GM21423 (cell line): Measurements from ENCODE around the gene RNF215.
A peak's percentile ranks its signal among the peaks of the same experiment; 100 is the strongest.

Experiments used
- ATAC-seq: cut with Tn5 transposase; IDR thresholded peaks from one replicate; pipeline ENCODE4 v1.9.1; 2021; ENCODE audit warnings: mild to moderate bottlenecking, moderate library complexity; ENCODE audit not compliant: unreplicated experiment

The RNF215 gene

DNA sequence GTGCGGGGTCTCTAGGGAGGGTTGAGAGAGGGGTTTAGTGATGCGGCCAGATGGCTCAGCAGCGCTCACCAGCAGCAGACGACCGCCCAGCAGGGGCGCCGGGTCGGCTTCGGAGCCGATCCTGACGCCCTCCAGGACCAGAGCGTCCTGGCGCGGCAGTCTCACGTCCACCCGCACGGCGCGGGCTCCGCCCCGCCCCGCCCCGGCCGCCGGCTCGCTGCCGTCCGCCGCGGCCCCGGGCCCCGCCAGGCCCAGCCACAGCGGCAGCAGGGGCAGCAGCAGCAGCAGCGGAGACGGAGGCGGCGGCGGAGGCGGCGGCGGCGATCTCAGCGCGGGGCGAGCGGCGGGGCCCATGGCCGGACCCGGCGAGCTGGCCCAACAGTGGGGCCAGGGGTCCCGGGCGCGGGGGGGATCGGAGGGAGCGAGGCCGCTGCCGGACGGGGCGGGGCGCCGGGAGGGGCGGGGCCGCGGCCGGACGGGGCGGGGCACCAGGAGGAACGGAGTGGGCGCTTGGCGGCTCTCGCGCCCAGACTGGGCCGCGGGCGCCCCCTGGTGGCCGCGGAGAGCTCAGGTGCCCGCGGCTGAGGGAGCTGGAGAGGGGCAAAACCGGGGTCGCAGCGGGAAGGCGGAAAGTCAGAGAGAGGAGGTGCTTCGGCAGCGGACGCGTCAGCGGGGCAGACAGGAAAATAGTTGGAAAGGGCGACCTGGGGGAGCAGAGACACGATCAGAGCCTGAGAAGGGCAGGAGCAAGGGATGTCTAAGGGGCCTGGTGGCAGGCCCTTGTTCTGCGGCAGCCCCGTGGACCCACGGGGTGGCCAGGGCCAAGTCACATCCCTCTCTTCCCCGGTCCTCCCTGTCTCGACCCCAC lies at the start of gene RNF215:
RNF215 (minus strand) TSS at position 452 of the 868 bp plus-strand sequence; CDS start at position 354, 98 bp downstream.
- peak; percentile 67 for ATAC-seq

DNA sequence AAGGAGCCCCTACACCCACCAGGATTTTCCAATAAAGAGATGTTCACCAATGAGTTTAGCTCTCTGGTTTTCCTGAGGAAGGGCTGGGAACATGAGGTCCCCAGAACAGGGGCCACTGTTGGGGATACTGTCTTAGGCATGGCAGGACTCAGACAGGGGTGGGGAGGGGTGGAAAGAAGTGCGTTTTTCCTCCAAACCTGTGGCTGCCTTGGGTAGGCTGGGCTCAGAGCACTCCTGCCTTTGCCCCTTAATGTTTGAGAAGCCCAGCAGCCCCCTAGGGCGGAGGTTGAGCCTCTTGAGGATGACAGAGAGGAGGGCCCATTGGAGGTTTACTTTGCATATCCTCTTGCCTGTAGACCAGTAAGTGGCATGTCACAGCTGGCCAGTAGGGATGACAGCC lies 49.0 kb upstream of the RNF215 start:
- ATAC-seq, result no peak

DNA sequence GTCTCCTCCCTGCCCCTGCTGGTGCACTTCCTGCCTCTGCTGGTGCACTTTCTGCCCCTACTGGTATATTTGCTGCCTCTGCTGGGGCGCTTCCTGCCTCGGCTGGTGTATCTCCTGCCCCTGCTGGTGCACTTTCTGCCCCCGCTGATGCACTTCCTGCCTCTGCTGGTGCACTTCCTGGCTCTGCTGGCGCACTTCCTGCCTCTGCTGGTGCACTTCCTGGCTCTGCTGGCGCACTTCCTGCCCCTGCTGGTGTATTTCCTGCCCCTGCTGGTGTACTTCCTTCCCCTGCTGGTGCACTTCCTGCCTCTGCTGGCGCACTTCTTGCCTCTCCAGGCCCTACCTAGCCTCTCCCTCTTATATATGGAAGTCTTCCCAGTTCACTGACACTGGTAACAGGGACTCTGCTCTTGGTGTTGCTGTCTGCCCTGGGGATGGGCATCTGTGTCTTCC lies 48.5 kb upstream of the RNF215 start:
- no peak for ATAC-seq

- ATAC-seq, result no peak
These were observed 47.6 kb upstream of the RNF215 start for GRCh38 chr22:30434843-30435242.

DNA sequence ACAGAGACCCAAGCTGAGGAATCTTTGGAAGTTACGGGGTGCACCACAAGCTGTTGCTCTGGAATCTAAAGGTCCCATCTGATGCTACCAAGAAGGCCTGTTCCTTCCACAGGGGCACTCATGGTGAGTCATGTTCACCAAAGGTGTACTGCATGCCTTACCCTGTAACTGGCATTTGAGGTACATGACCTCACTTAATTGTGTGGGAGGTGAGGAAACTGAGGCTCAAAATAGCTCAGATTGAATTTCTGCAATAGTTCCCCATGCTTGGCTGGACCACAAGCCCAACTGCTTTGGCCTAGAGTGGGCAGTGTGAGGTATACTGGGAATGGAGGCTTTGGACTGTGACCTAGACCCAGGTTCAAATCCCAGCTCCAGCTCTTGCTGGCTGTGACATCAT lies 46.6 kb upstream of the RNF215 start:
- ATAC-seq, result no peak

GRCh38 chr22:30433227-30433626 lies 46.0 kb upstream of the RNF215 start:
- no peak for ATAC-seq

GRCh38 chr22:30432520-30432919 lies 45.3 kb upstream of the RNF215 start:
- ATAC-seq, result no peak

DNA sequence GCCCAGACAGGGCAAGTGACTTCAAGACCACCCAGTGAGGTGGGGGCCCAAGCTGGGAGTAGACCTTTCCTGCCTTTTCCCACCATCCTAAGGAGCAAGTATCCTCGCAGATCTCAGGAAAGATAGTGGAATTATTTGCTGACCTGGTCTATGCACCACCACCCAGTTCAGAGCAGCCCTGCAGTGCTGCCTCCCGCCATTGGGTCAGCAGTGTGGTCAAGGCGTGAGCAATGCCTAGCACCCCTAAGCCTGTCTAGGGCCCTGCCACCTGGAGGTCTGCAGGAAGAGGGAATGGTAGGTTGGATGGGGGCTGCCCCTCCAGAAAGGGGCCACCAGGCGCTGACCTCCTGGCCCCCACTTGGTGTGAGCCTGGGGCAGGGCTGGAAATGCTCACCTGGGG lies 44.9 kb upstream of the RNF215 start:
- ATAC-seq, result no peak

DNA sequence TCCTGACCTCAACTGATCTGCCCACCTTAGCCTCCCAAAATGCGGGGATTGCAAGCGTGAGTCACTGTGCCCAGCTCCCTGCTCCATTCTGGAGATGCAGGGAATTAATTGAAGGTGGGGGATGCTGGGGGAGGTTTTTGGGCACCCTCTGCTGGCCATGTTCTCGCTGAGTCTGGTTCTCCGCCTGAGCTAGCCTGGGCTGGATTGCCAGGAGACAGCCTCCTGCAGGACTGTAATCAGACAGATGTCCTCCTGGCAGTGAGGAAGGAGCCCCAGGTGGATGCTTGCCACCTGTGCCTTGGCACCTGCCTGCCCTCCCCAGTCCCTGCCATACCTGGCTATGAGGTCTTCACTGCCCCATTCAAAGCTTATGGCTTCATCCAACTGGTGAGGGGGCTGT lies 43.7 kb upstream of the RNF215 start:
- ATAC-seq, result no peak

DNA sequence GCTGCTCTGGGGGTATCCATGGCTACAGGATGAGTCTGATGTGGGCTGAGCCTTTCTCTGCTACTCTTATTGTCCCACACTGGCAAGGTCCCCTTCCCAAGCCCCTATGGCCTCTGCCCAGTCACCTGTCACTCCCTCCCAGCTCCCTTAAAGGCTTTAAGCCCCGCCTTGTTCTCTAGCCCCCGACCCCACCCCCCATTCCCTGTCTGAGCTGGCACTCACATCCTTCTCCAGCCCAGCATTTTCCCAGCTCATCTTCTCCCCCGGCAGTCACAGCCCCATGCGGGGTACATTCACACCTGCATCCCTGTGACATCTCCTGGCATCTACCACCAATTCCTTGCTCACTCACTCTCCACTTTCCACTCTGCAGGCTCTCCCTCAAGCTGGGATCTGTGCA lies 42.7 kb upstream of the RNF215 start:
- no peak for ATAC-seq

DNA sequence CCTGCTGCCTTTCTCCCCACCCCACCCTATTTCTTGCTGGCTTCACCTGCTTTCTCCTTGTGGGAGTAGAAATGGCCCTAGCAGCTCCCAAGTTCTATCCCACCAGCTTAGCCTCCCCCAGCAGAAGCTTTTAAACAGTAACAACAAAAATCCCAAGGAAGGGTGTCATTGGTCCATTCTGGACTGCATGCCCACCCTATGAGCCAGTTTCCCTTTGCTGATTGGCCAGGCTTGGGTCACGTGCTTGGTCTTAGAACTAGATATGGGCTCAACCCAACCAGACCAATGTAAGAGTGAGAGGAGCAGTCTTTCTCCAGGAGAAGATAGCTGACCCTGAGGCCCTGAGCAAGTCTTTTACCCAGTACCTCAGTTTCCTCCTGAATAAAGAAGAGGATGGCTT lies 40.7 kb upstream of the RNF215 start:
- ATAC-seq, result no peak

DNA sequence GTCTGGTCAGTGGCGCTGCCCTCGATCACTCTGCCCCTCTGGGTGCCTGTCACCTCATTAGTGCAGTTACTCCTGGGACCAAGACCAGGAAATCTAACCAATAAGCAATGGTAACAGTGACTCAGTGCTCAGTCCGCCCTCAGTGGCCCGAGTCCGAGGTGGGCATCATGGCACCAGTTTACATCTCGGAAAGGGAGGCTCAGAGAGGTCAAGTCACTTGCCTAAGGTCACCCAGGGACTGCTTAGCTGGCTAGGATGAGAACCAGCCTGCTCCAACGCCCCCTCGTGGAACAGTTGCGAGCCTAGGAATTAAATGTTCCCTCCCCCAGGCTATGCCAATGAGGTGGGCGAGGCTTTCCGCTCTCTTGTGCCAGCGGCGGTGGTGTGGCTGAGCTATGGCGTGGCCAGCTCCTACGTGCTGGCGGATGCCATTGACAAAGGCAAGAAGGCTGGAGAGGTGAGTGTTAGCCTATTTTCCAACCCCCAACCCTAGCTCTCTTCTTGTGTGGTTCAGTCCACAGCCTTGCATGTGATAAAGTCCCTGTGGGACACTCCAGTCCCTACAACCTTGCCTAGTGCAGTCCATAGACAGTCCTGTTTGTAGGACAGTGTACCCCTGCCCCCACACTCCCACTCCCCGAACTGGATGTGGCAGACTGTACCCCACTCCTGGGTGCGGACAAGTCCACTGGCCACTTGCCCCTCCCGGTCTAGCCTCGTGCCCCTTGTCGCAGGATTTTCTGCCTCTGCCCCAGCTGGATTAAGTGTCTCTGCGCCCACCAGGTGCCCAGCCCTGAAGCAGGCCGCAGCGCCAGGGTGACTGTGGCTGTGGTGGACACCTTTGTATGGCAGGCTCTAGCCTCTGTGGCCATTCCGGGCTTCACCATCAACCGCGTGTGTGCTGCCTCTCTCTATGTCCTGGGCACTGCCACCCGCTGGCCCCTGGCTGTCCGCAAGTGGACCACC lies 39.5 kb upstream of the RNF215 start:
- ATAC-seq, result no peak

GRCh38 chr22:30425616-30426387 lies 38.6 kb upstream of the RNF215 start, which contains the start of gene MTFP1:
Gene MTFP1 (plus strand): TSS chr22:30425768. CDS start chr22:30425880, 112 bp downstream.
- no peak for ATAC-seq

DNA sequence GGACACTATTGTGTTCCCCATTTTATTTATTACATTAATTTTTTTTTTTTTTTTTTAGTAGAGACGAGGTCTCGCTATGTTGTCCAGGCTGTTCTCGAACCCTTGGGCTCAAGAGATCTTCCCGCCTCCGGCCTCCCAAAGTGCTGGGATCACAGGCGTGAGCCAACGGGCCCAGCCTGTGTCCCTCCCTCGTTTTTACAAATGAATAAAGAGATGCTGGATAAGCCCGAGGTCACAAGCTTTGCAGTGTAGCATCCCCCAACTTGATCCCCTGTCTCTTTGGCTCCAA lies 38.1 kb upstream of the RNF215 start:
- no peak for ATAC-seq

DNA sequence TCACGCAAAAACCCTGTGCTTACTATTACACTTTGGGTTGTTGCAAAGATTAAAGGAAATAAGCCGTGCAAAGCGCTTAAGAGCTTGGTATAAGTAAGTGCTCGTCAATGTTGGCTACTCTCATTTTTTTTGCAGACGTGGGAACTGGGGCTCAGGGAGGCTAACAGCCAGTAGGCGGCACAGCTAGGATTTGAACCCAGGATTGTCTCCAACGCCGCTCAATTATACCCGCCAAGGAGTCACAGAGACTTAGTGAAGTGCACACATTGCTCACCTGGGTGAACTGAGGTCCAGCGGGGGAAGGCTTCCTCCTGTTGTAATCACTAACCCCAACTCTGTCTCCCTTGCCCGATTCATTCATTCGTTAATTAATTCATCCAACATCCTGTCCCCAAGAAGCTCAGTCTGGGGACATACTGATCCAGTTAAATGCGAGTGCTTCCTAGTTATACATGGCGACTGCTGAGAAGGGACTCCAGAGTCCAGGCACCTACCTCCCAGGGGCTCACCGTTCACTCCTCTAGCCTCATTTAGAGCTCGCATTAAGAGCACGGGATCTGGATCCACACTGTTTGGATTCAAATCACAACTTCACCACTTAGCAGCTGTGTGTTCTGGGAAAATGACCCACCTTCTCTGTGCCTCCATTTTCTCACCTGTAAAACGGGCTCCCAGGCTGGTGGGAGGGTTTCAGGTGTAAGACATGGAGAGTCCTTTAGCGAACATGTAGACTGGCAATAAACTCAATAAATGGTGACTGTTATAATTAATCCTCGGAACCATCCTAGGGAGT lies 37.5 kb upstream of the RNF215 start:
- ATAC-seq, result no peak

GRCh38 chr22:30423959-30424533 lies 36.8 kb upstream of the RNF215 start:
- peak; percentile 84 for ATAC-seq

GRCh38 chr22:30423301-30423958 lies 36.2 kb upstream of the RNF215 start:
- ATAC-seq, result peak; percentile 22

GRCh38 chr22:30422481-30423300 lies 35.5 kb upstream of the RNF215 start:
- no peak for ATAC-seq
